Stromal cell of bone marrow (primary cell): Measurements from ENCODE around the gene SPEN.
A peak's percentile ranks its signal among the peaks of the same experiment; 100 is the strongest.

Source experiments
- DNase-seq: peaks from one replicate; pipeline ENCODE4 v3.0.0-alpha.2; 2012; ENCODE audit warnings: low read depth

SPEN gene

GRCh38 chr1:15948595-15949452 is 101.3 kb downstream of the SPEN start:
- DNase-seq: peak; percentile 95

GRCh38 chr1:15949453-15950245 is 102.1 kb downstream of the SPEN start:
- peak; percentile 94 for DNase-seq

- DNase-seq: no peak
Measured at GRCh38 chr1:15950302-15950701, 102.8 kb downstream of the SPEN start.

GRCh38 chr1:15950763-15951295 is 103.3 kb downstream of the SPEN start:
- DNase-seq: no peak

GRCh38 chr1:15951341-15952153 is 104.0 kb downstream of the SPEN start:
- DNase-seq: no peak

- DNase-seq: peak; percentile 79
Measured at GRCh38 chr1:15952317-15953258, 105.1 kb downstream of the SPEN start.

- no peak for DNase-seq
Measured at GRCh38 chr1:15953294-15953771, 105.8 kb downstream of the SPEN start.

GRCh38 chr1:15953791-15954241 is 106.3 kb downstream of the SPEN start:
- no peak for DNase-seq

- no peak for DNase-seq
Measured at GRCh38 chr1:15954316-15954715, 106.8 kb downstream of the SPEN start.

GRCh38 chr1:15955552-15955951 is 108.0 kb downstream of the SPEN start:
- DNase-seq: no peak

GRCh38 chr1:15956150-15956549 is 108.6 kb downstream of the SPEN start:
- no peak for DNase-seq

GRCh38 chr1:15957221-15958095 is 110.0 kb downstream of the SPEN start:
- DNase-seq: no peak

- no peak for DNase-seq
Measured at GRCh38 chr1:15958111-15958510, 110.6 kb downstream of the SPEN start.

GRCh38 chr1:15958793-15959192 is 111.3 kb downstream of the SPEN start:
- DNase-seq: no peak

GRCh38 chr1:15959424-15959823 is 111.9 kb downstream of the SPEN start:
- no peak for DNase-seq

- no peak for DNase-seq
Measured at GRCh38 chr1:15959827-15960446, 112.4 kb downstream of the SPEN start.

- DNase-seq: no peak
Measured at GRCh38 chr1:15960808-15961207, 113.3 kb downstream of the SPEN start.

GRCh38 chr1:15961492-15961891 is 114.0 kb downstream of the SPEN start:
- DNase-seq: no peak

GRCh38 chr1:15962176-15962575 is 114.7 kb downstream of the SPEN start:
- no peak for DNase-seq
